Measurements from ENCODE around the gene SMG6.
"Not testable (repeated sequence)": the region's sequence is repeated elsewhere in the genome, so short reads cannot be mapped to it uniquely, and the experiment has no call there.

The SMG6 gene

GRCh38 chr17:2259769-2260536, 43.6 kb downstream of the SMG6 start:
- DNase-seq, result no peak

GRCh38 chr17:2258830-2259229, 44.8 kb downstream of the SMG6 start:
- not testable (repeated sequence) for DNase-seq

GRCh38 chr17:2253768-2254406, 49.7 kb downstream of the SMG6 start:
- DNase-seq, result no peak

GRCh38 chr17:2253362-2253761, 50.2 kb downstream of the SMG6 start:
- no peak for DNase-seq

DNA sequence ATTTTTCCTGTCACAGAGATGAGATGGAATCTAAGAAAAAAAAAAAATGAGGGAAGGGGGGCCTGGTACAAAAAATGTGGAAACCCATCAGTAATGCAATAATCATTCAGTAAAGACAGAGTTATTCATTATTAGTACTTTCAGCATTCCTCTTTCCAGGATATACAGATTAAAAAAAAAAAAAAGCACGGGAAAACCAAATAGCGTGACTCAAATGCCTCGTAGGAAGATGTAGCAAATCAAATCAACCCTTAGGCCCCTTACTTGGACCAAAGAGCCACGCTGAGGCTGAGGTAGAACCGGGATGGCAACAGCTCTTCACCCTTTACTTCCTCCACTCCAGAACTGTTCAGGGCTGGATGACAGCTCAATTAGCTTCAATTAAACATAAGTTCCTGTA, 52.5 kb downstream of the SMG6 start:
- DNase-seq, result no peak

- DNase-seq, result no peak
Measured at GRCh38 chr17:2250140-2251095, 53.2 kb downstream of the SMG6 start.

DNA sequence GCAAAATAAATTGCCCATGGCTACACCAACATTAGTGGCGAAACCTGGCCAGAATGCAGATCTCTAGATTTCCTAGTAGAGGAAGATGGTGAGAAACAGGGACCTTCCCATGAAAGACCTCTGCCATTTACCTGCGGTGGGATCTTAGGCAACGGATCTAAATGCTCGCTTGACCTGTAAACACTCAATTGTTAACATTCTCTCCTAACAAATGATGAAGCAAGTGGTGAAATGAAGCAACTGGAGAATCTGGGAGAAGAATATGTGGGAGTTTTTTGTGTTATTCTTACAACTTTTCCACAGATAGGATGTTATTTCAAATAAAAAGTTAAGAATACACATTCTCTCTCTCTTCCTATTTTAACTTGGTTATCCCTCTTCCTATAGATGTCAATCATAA, 56.6 kb downstream of the SMG6 start:
- DNase-seq, result no peak

GRCh38 chr17:2244545-2245525, 58.8 kb downstream of the SMG6 start:
- DNase-seq, result peak; percentile 3

GRCh38 chr17:2243953-2244352, 59.6 kb downstream of the SMG6 start:
- no peak for DNase-seq

- no peak for DNase-seq
Measured at GRCh38 chr17:2241823-2242222, 61.8 kb downstream of the SMG6 start.

GRCh38 chr17:2240541-2240940, 63.0 kb downstream of the SMG6 start:
- DNase-seq, result no peak

- DNase-seq, result no peak
Measured at GRCh38 chr17:2239882-2240430, 63.6 kb downstream of the SMG6 start.

- no peak for DNase-seq
Measured at GRCh38 chr17:2239170-2239551, 64.4 kb downstream of the SMG6 start.

DNA sequence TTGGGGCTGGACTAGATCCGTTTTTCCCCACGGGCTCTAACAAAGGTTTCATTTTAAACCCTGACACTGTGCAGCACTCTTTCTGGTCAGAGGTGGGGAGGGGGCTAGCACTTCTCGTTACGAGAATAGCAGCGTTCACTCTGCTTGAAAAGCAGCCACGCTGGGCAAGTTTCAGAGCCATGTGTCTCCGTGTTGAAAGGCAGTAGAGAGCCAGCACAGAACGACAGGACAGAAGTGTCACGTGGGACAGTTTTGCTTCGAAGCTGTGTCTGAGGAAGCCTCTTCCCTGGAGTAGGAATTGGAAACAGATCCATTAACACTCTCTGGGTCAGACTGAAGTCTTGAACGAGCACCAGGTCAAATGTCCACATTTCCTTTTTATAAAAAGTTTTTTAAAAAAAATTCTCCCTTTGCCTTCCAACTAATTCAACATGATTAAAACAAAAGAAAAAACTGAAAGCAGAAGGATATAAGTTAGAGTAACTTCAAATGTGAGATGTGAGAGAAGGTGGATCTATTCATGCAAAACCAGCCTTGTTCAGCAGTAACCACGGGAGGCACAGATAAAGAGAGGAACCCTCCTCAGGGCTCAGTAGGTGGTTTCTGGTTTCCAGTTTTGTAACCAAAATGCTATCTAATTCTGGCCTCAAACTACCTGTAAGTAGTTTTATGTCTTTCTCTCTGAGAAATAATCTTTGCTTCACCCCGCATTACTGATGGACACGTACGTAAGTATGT, 65.0 kb downstream of the SMG6 start:
- no peak for DNase-seq

DNA sequence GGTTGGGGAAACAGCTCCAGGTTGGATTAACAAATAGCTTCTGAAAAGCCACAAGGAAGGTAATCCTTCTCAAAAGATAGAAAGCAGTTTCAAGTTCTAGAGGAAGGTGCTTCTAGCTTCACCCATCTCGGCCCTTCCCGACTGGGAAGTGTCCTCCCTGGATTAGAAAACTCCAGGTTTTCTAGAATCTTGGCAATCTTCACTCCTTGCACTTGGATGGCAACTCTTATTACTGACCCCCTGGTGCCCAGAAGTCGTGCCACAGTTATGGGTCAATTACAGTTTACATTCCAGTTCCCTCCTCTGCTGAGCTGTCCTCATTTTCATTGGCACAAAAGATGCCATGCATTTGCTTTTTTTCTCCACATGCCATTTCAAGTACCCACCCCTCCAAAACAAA, 65.6 kb downstream of the SMG6 start:
- no peak for DNase-seq

DNA sequence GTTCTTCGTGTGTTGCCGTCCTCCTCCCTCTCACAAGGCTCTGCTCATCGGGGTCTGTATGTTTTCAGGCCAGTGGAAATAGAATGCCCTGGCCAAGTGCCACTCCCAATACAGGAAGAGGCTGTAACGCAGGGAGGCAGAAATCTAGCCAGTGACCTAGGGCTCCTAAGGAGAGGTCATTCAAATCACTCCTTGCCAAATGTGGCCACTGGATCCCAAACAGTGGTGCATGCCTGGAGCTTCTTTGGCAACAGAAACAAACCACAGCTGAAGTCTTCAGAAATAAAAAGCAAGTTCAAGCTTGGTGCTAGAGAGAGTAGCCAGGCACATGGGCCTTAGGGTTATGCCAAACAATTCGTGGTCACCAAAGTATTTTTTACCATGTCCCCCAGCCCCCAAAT, 66.1 kb downstream of the SMG6 start:
- no peak for DNase-seq

GRCh38 chr17:2235792-2236366, 67.7 kb downstream of the SMG6 start:
- DNase-seq, result no peak

DNA sequence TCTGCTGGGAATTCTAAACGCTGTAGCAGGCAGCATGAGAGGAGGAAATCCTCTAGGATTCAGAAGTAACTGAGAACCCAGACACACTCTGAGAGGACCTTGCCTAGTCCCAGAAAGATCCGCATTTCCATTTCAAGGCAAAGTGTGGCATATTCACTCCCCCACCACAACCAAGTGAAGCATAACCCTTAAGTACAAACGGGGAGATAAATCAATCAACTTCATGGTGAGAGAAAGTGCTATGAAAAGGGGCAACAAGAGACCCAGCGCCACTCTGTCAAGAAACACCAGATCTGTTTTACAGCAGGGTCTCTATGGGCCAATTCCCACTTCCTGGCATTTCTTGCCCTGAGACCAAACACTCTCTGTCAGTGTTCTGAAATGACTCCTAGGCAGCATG, 68.3 kb downstream of the SMG6 start:
- no peak for DNase-seq

DNA sequence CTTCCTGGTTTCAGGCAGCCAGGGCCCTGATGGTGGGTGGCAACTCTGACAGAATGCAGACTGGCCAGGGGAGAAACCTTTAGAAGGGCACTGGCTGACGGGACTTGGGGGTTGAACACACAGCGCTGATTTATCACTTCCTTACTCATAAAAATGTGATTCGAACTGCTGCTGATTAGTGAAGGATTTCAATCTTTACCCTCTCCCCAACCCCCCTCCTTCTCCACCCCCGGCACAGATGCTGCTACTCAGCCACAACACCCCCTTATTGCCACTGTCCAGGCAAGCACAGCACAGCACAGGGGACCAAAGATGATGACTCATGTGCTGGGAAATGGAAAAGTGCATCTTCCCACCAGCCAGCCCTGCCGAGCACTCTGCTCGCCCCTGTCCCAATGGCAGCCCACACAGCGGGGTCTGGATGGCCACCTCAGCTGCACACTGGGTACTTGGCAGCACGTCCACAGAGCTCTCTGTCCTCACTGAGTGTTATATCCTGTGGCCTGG, 70.1 kb downstream of the SMG6 start:
- DNase-seq, result no peak

- no peak for DNase-seq
Measured at GRCh38 chr17:2232244-2232638, 71.3 kb downstream of the SMG6 start.

DNA sequence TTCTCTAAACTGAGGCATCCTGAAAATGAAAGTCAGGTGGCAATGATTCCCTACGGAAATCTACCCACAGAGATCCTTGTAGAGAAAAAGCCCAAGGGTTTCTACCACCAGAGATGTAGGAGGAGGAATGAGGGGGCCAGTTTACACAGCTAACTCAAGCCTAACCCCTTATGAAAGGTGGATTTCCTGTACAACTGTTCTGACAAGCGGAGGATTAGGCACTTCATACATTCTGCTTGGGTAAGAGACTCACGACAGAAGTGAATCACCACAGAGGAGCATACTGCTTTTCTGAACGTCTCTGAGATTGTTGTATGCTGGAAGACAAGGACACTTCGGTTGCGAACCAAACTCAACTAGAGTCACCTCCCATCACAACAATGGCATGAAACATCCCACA, 72.7 kb downstream of the SMG6 start:
- no peak for DNase-seq

Data from NCI-H2029 treated with DMSO at 0.1 percent for 48 hours (cell line).